HL-60 (cell line): ENCODE results near the gene DPYD.

ENCODE experiments used
- CTCF ChIP-seq: IDR thresholded peaks from one replicate; pipeline ENCODE4 v1.5.1; 2011; ENCODE audit warnings: low read length, control low read depth, inconsistent platforms; ENCODE audit not compliant: insufficient read depth
- POLR2AphosphoS5 ChIP-seq: IDR thresholded peaks from 2 replicates; pipeline ENCODE4 v1.6.1; 2012; ENCODE audit warnings: low read depth

- TF ChIP-seq CTCF (no peak), POLR2AphosphoS5 (no peak)
These were observed 51.4 kb downstream of the DPYD start for GRCh38 chr1:97869441-97869840.
